NCI-H187 treated with DMSO at 0.1 percent for 48 hours (cell line): Measurements from ENCODE around the gene SIPA1L3.
"Not testable (repeated sequence)": the region's sequence is repeated elsewhere in the genome, so short reads cannot be mapped to it uniquely, and the experiment has no call there.

Experiments used
- DNase-seq: peaks from one replicate; lab custom pipeline; 2025; lab: John Stamatoyannopoulos, UW

SIPA1L3 gene

GRCh38 chr19:38020311-38020710 is 113.3 kb downstream of the SIPA1L3 start:
- no peak for DNase-seq

- no peak for DNase-seq
These were observed 114.3 kb downstream of the SIPA1L3 start for GRCh38 chr19:38021352-38021751.

DNA sequence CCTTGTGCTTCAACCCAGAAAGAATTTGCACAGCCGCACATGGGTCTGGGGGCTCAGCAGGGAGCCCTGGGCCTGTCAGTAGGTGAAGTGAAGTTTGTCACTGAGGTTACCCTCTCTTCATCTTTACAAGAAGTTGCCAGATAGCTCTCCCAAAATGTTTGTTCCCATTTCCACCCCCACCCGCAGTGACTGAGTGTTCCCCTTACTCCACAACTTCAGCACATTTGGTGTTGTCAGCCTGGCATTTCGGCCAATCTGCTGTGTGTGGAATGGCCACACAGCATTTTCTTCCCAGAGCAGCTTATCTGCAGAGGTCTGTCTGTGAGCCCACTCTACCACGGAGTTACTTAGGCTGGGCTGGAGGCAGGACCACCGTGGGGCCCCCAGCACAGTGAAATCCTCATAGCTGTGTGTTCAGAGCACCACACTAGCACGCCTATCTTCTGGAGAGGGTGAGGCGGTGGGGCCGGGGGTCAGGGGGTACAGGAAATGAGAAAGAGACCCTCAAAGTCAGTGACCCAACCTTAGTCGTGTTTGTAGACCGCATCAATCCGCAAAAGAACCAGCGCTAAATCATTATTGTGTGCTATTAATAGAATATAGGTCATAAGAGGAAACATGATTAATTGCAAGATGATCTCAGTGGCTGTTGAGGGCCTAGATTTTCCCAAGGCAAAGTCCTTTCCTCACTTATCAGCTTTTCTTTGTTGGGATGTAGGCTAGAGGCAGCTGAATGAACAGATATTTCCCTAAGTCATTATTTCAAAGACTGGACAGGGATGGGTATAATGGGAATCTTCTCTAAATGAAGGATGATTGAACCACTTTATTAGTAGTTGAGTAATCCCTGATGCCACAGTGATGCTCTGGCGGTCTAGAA is 116.0 kb downstream of the SIPA1L3 start:
- no peak for DNase-seq

DNA sequence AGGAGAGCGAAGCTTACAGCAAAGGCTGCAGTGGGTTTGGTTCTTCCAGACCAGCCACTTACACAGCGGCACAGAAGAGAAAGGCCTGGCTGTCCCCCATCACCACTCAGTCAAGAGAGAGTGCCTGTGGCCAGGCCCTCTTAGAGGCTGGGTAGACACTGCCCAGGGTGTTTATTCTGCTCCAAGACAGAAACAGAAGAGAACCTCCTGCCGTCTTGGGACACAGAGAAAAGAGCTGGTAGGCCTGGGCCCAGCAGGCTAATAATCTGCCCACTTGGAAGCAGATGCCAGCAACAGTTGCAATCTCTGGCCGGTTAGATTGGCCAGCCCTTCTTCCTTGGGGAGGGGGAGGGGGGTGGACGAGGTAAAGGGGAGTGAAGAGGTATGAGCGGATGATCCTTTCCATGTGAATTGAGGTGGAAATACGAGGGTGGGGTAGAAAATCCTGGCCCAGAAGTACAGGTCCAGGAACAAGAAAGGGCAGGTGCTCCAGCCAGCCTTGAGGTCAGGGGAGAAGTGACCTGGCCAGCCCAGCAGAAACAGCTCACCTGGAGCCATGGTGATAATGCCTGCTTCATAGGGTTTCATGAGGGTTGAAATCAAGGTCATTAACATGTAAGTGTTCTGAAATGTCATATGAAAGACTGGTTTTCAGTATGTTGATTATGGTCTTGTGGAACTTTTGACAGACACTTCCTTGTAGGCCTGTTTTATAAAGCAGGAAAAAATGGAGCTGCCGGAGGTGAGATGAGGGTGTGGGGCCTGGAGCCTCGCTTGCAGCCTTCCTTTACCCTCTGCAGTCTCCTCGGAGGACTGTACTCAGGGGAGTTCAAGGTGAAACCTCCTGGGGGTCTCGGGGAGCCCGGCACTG is 116.9 kb downstream of the SIPA1L3 start:
- DNase-seq = no peak

DNA sequence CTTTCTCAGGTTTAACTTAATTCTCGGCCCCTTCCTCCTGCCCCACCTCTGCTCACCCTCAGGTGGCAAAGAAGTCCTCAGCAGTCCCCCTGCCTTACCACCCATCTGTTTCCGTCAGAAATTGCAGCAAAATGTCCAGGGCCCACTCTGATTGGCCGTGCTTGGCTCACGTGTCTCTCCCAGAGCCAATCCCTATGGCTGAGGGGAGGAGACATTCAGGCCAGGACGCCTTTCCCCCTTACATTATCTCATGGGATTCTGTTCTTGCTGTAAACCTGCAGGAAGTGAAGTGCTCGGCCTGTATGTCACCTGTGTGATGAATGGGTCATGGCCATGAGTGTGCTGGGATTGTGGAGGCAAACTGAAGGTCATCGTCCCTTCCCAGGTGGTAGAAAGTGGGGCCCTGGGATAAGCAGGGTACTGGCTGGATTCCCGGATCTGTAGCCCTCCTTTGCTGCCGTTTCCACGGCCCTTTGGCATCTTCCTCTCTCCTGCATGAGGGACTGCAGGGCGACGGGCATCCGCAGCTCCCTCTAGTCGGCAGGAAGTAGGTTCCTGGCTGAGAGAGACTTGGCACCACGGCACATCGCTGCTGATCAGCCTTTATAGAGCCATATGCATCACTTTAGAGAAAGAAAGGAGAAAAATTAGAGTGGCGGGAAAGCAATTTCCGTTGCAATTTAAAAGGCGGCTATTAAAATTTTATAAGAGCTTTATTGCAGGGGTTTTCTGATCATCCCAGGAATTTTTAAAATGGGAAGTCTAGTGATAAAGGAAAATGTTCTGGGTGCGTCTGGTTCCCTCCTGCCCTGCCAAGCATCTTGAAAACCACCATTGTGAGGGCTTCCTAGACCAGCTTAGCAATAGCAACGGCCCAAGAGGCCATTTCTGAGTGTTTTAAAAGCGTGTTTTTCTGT is 118.2 kb downstream of the SIPA1L3 start:
- no peak for DNase-seq

DNA sequence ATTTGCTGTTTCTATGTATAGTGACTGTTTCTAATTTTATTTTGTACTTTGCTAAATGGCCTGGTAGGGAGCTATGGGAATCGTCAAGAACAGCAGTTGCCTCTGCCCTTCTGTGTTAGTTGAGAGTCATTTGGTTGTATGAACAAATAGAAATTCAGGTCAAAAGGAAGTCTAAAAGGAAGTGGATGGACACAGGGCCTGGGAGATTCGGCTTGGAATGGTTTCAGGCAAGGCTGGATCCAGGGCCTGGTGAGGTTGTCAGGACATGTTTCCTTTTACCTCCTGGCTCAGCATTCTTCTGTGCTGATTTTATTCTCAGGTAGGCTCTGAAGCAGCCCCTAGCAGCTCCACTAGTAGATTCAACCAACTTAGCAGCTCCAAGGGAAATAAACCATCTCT is 118.9 kb downstream of the SIPA1L3 start:
- no peak for DNase-seq

GRCh38 chr19:38028913-38029510 is 122.0 kb downstream of the SIPA1L3 start:
- DNase-seq = no peak

GRCh38 chr19:38030001-38030400 is 123.0 kb downstream of the SIPA1L3 start:
- not testable (repeated sequence) for DNase-seq

DNA sequence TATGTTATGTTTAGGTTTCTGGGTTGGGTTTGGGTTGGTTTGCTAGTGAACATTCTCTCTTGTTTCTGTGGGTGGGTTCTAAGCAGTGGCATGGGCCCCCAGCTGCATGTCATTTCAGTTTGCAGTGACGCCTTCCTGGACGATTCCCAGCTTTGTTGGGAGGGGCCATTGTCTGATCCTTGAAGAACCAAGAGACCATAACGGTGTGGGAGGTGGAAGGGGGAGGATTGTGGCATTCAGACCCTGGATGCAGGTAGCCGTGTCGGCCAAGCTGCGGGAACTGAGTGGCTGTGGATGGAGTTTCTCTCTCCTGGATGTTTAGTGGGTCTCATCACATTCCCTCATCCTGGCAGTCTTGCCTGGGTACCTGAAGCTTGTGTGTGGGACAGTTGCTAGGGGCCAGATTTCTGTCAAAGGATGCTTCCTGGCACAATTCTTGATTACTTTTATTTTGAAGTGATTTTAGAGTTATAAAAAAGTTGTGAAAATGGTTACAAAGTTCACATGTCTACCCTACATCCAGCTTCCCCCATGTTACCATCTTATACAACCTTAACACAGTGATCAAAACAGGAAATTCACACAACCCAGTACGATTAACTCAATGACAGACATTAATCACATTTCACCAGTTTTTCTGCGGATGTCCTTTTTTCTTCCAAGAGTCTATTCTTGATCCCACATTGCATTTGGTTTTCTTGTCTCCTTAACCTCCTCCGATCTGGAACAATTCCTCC is 123.8 kb downstream of the SIPA1L3 start:
- DNase-seq = no peak

DNA sequence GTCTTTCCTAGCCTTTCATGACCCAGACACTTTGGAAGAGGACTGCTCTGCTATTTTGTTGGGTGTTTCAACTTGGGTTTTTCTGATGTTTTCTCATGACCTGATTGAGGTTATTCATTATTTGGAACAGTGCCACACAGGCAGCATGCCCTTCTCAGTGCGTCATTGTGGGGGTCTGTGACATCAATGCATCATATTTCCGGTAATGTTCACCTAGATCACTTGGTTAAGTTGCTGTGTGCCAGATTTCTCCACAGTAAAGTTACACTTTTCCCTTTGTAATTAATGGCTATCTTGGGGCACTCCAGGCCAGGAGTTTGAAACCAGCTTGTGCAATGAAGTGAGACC is 124.4 kb downstream of the SIPA1L3 start:
- DNase-seq = no peak

DNA sequence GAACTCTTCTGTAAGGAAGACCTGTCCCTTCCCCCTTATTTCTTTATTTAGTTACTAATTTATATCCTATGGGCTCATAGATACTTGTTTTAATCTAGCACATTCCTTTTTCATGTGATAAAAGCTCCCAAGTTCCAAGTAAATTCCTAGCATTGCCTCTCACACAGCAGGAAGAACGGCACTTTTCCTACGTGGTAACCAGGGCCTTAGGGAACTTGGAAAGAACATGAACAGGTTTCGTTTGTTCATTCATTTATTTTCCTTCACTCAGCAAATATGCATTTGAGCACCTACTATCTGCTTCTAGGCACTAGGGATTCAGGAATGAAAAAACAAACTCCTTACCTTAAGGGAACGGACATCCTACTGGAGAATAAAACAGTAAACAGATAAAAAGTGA is 125.1 kb downstream of the SIPA1L3 start:
- DNase-seq = no peak

DNA sequence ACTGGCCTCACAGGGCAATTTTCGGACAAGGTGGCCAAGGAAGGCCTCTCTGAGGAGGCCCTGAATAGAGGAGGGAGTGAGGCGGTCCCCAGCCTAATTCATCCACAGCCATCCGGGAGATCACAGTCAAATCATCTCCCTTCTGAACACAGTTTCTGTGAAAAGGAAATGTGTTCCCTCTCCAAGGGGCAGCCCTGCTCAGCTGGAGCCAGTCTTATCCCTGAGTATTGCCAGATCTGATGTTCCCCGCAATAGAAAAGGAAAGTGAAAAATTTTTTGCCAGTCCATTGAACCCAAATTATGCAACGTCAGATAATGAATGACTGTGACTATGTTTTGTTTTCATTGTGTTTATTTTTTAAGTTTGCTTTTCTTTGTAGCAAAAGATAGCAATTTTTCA is 125.9 kb downstream of the SIPA1L3 start:
- DNase-seq = no peak

- no peak for DNase-seq
These were observed 126.9 kb downstream of the SIPA1L3 start for GRCh38 chr19:38033658-38034491.

DNA sequence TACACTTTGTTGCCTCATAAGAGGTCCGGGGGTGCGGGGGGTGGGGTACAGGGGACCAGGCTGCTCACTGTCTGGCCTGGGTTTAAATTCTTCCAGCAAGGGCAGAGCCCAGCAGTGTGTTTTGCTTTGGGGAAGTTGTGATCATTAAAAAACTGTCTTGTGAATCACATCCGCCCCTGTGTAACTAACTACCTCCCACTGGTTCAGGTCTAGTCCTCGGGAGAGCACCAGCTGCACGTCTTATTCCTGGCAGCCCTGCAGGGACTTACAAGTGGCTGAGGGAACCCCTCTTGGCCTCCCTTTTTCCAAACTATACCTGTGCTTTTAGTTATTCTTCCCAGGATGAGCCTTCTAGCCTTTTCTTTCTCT is 127.5 kb downstream of the SIPA1L3 start:
- no peak for DNase-seq

DNA sequence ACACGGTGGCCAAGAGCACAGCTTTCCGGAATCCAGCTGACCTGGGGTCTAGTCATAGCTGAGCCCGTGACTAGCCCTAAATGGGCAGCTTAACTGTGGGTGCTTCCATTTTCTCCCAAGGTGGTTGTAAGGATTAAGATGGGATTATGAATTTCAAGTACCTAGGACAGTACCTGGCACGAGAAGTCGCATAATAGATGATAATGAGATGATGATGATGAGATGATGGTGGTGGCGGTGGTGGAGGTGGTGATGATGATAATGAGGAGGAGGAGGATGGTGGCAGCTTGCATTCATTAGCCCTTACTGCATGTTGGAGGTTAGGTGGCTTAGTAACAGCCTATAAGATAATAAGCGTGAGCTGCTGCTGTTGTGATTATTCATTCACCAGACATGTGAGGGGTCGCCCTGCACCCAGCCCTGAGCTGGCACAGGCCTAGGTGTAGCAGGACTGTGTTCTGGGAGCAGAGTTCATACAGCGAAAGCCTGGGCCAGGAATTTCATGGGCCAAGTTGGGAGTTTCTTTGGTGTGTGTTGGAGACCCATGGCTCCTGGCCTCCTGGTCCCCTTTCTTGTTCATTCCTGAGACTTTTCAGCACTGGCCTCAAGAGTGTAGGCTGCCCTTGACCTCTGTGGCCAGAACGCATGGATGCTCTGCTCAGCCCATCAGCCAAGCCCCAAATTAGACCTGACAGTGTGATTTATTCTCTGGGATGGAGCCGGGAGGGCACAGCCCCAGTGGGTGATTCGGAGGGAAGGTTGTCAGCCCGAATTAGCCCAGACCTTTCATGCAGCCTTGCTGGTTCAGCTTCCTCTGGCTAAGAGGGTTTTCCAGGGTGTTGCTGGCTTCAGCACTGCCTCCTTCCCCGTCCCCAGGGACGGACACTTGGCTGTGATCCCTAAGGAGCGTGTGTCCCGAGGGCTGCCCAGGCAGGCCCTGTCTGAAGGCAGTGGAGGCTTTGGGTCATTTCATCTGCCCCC is 128.8 kb downstream of the SIPA1L3 start:
- DNase-seq = no peak

DNA sequence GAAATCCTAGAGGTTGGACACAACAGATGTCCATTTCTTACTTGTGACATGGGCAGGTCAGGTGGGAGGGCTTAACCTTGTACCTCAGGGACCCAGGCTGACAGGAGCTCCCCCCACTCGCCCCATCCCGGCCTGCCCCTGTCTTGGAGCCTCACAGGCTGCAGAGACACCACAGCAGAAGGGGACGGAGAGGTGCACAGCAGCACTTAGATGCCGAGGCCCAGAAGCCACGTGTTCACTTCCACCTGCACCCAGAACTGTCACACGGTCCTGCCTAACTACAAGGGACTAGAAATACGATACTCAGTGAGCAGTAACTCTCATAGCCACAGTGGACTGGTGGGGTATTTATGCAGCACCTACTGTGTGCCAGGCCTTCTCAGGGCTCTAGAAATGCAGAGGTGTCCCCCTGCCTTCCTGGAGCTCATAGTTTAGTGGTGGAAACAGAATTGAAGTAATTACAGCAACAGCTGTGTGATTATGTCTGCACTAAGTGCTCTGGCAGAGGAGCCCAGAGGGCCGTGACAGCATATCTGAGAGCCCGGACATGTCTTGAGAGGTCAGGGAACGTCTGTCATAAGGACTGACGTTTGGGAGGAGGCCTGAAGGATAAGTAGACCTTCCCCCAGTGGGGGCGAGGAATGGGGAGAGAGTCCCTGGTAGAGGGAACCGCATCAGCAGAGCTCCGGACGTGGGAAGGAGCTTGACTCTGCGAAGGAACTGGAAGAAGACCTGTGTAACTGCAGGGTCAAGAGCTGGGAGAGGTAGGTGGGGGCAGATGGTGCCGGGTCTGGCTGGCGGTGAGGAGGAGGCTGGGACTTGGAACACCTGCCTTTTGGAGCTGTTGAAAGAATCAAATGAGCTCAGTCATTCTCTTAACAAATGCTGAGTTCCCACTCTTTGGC is 130.0 kb downstream of the SIPA1L3 start:
- DNase-seq = peak; percentile 39

- DNase-seq = no peak
These were observed 133.0 kb downstream of the SIPA1L3 start for GRCh38 chr19:38039966-38040365.

DNA sequence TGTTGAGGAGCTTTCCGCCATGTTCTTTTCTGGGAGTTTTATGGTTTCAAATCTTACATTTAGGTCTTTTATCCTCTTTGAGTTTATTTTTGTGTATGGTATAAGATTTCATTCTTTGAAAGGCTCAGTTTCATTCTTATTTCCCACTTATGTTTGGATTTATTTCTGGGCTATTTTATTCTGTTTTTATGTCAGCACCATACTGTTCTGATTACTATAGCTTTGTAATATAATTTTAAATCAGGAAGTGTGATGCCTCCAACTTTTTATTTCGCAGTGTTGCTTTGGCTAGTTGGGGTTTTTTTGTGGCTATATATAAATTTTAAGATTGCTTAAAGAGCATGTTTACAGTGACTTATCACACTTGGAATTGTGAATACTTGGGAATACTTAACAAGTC is 135.1 kb downstream of the SIPA1L3 start:
- no peak for DNase-seq
